Measurements from ENCODE around the gene LIPG. TPM values are rescaled to one million over a fixed set of nuclear protein-coding genes. Genes with fewer than 3 reads are reported as not detected.

LIPG gene
- total RNA-seq, 2 experiments from 2014 or later, result not detected

DNA sequence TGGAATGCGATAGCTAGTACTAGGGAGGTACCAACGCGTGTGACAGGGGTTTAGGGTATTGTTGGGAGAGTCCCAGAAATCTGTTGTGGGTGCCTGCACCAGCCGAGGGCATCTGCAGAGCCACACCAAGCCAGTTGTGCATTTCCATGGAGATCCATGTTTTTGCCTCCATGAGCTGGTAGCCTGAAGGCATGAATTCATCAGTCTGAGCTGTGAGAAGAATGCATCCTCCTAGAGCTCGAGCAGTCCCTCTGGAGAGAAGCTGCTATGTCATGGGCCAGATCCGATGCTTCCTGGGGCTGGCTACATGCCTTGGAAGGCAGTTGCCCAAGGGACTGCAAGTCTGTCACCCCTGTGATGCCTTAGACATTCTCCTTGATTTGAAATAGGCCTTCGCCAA is 57.9 kb downstream of the LIPG start:
- Histone ChIP-seq H3K9me3 (ENCODE audit: low read length) (no peaks in the 10 kb centered on the region), H2AFZ (ENCODE audit: low read length) (no peak overlapping the region), H3K79me2 (ENCODE audit: insufficient read depth, low read depth, low read length) (no peaks in the 10 kb centered on the region), H3K4me2 (ENCODE audit: low read length) (no peak overlapping the region), H3K36me3 (ENCODE audit: insufficient read depth, low read length) (no peaks in the 10 kb centered on the region), H3K4me3 (ENCODE audit: low read depth, low read length, poor library complexity, severe bottlenecking) (no peak overlapping the region), H3K9me2 (ENCODE audit: insufficient read depth, low read length) (no peaks in the 10 kb centered on the region), H3K4me1 (ENCODE audit: insufficient read depth, low read length, poor library complexity, severe bottlenecking) (no peaks in the 10 kb centered on the region), H4K20me1 (ENCODE audit: insufficient read depth, low read length) (no peaks in the 10 kb centered on the region), H3K27ac (ENCODE audit: low read depth, low read length, poor library complexity, severe bottlenecking) (no peak overlapping the region)
- BruUV-seq (replicated peaks), result no TSS peak
- intact Hi-C loops (cut with micrococcal nuclease; ENCODE audit: unreplicated experiment), result no loop called here
- no peak for DNase-seq (ENCODE audit: low spot score)
- no peak for TF ChIP-seq EZH2phosphoT487 (IDR thresholded peaks at IDR 0.05; ENCODE audit: borderline replicate concordance, low read depth, low read length)
- ChIA-PET CTCF (ENCODE audit: unreplicated experiment) (no interaction called here), POLR2A (no interaction called here)

- POLR2A ChIA-PET, result no interaction called here
- H3K27ac ChIP-seq (ENCODE audit: low read depth, low read length, poor library complexity, severe bottlenecking), result no peak overlapping the region
- no peaks in the 10 kb centered on the region for H3K79me2 ChIP-seq (ENCODE audit: insufficient read depth, low read depth, low read length)
- TF ChIP-seq, protein P1, sequence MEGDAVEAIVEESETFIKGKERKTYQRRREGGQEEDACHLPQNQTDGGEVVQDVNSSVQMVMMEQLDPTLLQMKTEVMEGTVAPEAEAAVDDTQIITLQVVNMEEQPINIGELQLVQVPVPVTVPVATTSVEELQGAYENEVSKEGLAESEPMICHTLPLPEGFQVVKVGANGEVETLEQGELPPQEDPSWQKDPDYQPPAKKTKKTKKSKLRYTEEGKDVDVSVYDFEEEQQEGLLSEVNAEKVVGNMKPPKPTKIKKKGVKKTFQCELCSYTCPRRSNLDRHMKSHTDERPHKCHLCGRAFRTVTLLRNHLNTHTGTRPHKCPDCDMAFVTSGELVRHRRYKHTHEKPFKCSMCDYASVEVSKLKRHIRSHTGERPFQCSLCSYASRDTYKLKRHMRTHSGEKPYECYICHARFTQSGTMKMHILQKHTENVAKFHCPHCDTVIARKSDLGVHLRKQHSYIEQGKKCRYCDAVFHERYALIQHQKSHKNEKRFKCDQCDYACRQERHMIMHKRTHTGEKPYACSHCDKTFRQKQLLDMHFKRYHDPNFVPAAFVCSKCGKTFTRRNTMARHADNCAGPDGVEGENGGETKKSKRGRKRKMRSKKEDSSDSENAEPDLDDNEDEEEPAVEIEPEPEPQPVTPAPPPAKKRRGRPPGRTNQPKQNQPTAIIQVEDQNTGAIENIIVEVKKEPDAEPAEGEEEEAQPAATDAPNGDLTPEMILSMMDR (conservative IDR thresholded peaks at IDR 0.05; ENCODE audit: low read length), result no peak
- no peak for TF ChIP-seq EZH2phosphoT487 (IDR thresholded peaks at IDR 0.05; ENCODE audit: borderline replicate concordance, low read depth, low read length)
- H2AFZ ChIP-seq (ENCODE audit: low read length), result no peak overlapping the region
- H3K9me2 ChIP-seq (ENCODE audit: insufficient read depth, low read length), result no peaks in the 10 kb centered on the region
- no peaks in the 10 kb centered on the region for H4K20me1 ChIP-seq (ENCODE audit: insufficient read depth, low read length)
- CTCF ChIA-PET (ENCODE audit: unreplicated experiment), result no interaction called here
- H3K4me2 ChIP-seq (ENCODE audit: low read length), result no peak overlapping the region
- no TSS peak for BruUV-seq (replicated peaks)
- DNase-seq (ENCODE audit: low spot score), result no peak
- H3K36me3 ChIP-seq (ENCODE audit: insufficient read depth, low read length), result no peaks in the 10 kb centered on the region
- H3K4me1 ChIP-seq (ENCODE audit: insufficient read depth, low read length, poor library complexity, severe bottlenecking), result no peaks in the 10 kb centered on the region
- no peak overlapping the region for H3K4me3 ChIP-seq (ENCODE audit: low read depth, low read length, poor library complexity, severe bottlenecking)
- no peaks in the 10 kb centered on the region for H3K9me3 ChIP-seq (ENCODE audit: low read length)
- intact Hi-C loops (cut with micrococcal nuclease; ENCODE audit: unreplicated experiment), result no loop called here
Observed at GRCh38 chr18:49621301-49621700, 59.4 kb downstream of the LIPG start.

- Histone ChIP-seq H3K4me3 (ENCODE audit: low read depth, low read length, poor library complexity, severe bottlenecking) (no peak overlapping the region), H3K27ac (ENCODE audit: low read depth, low read length, poor library complexity, severe bottlenecking) (no peak overlapping the region), H3K9me3 (ENCODE audit: low read length) (no peaks in the 10 kb centered on the region), H2AFZ (ENCODE audit: low read length) (no peak overlapping the region), H4K20me1 (ENCODE audit: insufficient read depth, low read length) (no peaks in the 10 kb centered on the region), H3K4me1 (ENCODE audit: insufficient read depth, low read length, poor library complexity, severe bottlenecking) (no peaks in the 10 kb centered on the region), H3K79me2 (ENCODE audit: insufficient read depth, low read depth, low read length) (no peaks in the 10 kb centered on the region), H3K9me2 (ENCODE audit: insufficient read depth, low read length) (no peaks in the 10 kb centered on the region), H3K36me3 (ENCODE audit: insufficient read depth, low read length) (no peaks in the 10 kb centered on the region), H3K4me2 (ENCODE audit: low read length) (no peak overlapping the region)
- CTCF ChIA-PET (ENCODE audit: unreplicated experiment), result no interaction called here
- no peak for DNase-seq (ENCODE audit: low spot score)
- TF ChIP-seq EZH2phosphoT487 (IDR thresholded peaks at IDR 0.05; ENCODE audit: borderline replicate concordance, low read depth, low read length), result no peak
- TF ChIP-seq, protein P1 (conservative IDR thresholded peaks at IDR 0.05; ENCODE audit: low read length), result no peak
- no TSS peak for BruUV-seq (replicated peaks)
- intact Hi-C loops (cut with micrococcal nuclease; ENCODE audit: unreplicated experiment), result no loop called here
- POLR2A ChIA-PET, result no interaction called here
Observed at GRCh38 chr18:49621717-49622351, 60.0 kb downstream of the LIPG start.
